ENCODE measurements around the gene SPOCK1.
"Not testable (repeated sequence)": the region's sequence is repeated elsewhere in the genome, so short reads cannot be mapped to it uniquely, and the experiment has no call there.

Gene SPOCK1

DNA sequence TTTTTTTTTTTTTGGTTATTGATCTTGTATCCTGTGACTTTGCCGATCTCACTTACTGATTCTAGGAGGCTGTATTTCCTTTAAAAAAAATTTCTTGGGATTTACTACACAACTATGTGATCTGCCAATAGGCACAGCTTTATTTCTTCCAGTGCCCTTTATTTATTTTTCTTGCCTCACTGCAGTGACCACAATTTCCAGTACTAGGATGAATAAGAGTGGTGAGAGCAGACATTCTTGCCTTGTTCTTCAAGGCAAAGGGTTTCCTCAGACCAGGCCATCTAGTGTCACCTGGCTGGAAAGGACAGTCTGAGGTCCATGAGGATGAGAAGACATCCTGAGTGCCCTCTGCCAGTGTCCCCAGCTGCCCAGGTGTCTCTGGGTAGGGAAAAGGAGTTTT is 265.4 kb downstream of the SPOCK1 start:
- no peak overlapping the region for H2AFZ ChIP-seq (ENCODE audit: low read depth, low read length)
- no peak overlapping the region for H3K9ac ChIP-seq (ENCODE audit: low read depth, low read length)
- no peaks in the 10 kb centered on the region for H3K4me1 ChIP-seq (ENCODE audit: insufficient read depth, low read length)
- no peak for TF ChIP-seq EZH2 (IDR thresholded peaks at IDR 0.05; ENCODE audit: borderline replicate concordance, low read depth, low read length, severe bottlenecking)
- TF ChIP-seq, protein P1, sequence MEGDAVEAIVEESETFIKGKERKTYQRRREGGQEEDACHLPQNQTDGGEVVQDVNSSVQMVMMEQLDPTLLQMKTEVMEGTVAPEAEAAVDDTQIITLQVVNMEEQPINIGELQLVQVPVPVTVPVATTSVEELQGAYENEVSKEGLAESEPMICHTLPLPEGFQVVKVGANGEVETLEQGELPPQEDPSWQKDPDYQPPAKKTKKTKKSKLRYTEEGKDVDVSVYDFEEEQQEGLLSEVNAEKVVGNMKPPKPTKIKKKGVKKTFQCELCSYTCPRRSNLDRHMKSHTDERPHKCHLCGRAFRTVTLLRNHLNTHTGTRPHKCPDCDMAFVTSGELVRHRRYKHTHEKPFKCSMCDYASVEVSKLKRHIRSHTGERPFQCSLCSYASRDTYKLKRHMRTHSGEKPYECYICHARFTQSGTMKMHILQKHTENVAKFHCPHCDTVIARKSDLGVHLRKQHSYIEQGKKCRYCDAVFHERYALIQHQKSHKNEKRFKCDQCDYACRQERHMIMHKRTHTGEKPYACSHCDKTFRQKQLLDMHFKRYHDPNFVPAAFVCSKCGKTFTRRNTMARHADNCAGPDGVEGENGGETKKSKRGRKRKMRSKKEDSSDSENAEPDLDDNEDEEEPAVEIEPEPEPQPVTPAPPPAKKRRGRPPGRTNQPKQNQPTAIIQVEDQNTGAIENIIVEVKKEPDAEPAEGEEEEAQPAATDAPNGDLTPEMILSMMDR (IDR thresholded peaks at IDR 0.05; ENCODE audit: borderline replicate concordance, extremely low read depth, low read length, poor library complexity, severe bottlenecking), result no peak
- no peaks in the 10 kb centered on the region for H4K20me1 ChIP-seq (ENCODE audit: insufficient read depth, low read length)
- peaks cover 5% of the 10 kb centered on the region for H3K27me3 ChIP-seq (ENCODE audit: insufficient read depth, low read length, poor library complexity)
- no peaks in the 10 kb centered on the region for H3K79me2 ChIP-seq (ENCODE audit: insufficient read depth, low read length)
- H3K27ac ChIP-seq (ENCODE audit: low read length), result no peak overlapping the region
- no peaks in the 10 kb centered on the region for H3K36me3 ChIP-seq (ENCODE audit: insufficient read depth, low read length)
- DNase-seq (no peak), ATAC-seq (ENCODE audit: insufficient read depth, low read depth) (no peak)
- H3K4me3 ChIP-seq (ENCODE audit: low read depth in 1 of 2, low read length in 2 of 2), result no peak overlapping the region
- no peak overlapping the region for H3K4me2 ChIP-seq (ENCODE audit: insufficient read depth, low read length)
- no peaks in the 10 kb centered on the region for H3K9me3 ChIP-seq (ENCODE audit: insufficient read depth, low read length, severe bottlenecking)

DNA sequence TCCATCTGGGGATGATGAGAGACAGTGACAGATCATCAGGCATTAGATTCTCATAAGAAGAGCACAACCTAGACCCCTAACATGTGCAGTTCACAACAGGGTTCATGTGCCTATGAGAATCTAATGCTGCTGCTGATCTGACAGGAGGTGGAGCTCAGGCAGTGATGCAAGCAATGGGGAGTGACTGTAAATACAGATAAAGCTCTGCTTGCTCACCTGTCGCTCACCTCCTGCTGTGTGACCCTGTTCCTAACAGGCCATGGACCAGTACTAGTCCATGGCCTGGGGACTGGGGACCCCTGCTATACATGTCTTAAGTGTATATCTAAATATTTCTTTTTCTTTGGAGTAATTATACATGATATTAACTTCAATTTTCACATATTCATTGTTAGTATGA is 265.8 kb downstream of the SPOCK1 start:
- H2AFZ ChIP-seq (ENCODE audit: low read depth, low read length); H3K27me3 ChIP-seq (ENCODE audit: insufficient read depth, low read length, poor library complexity); H3K4me3 ChIP-seq (ENCODE audit: low read depth in 1 of 2, low read length in 2 of 2); H3K4me1 ChIP-seq (ENCODE audit: insufficient read depth, low read length); ATAC-seq (ENCODE audit: insufficient read depth, low read depth); H3K9ac ChIP-seq (ENCODE audit: low read depth, low read length); DNase-seq; H3K36me3 ChIP-seq (ENCODE audit: insufficient read depth, low read length); H3K79me2 ChIP-seq (ENCODE audit: insufficient read depth, low read length); H4K20me1 ChIP-seq (ENCODE audit: insufficient read depth, low read length); H3K9me3 ChIP-seq (ENCODE audit: insufficient read depth, low read length, severe bottlenecking); H3K4me2 ChIP-seq (ENCODE audit: insufficient read depth, low read length); H3K27ac ChIP-seq (ENCODE audit: low read length): not testable (repeated sequence)

DNA sequence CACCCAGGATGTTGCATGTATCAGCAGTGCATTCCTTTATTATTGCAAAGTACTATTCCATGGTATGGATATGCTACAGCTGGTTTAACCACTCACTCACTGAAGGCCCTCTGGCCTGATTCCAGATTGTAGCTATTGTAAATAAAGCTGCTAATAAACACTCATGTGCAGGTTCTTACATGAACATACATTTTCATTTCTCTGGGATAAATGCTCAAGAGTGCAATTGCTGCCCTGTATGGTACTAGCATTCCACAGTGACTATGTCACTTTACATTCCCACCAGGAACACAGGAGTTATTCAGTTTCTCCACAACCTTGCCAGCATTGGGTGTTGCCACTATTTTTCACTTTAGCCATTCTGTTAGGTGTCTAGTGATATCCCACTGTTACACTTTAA is 267.6 kb downstream of the SPOCK1 start:
- H3K27me3 ChIP-seq (ENCODE audit: insufficient read depth, low read length, poor library complexity), result no peaks in the 10 kb centered on the region
- ATAC-seq (ENCODE audit: insufficient read depth, low read depth), result no peak
- H3K9ac ChIP-seq (ENCODE audit: low read depth, low read length), result no peak overlapping the region
- no peaks in the 10 kb centered on the region for H3K4me1 ChIP-seq (ENCODE audit: insufficient read depth, low read length)
- no peaks in the 10 kb centered on the region for H4K20me1 ChIP-seq (ENCODE audit: insufficient read depth, low read length)
- DNase-seq, result no peak
- no peak overlapping the region for H2AFZ ChIP-seq (ENCODE audit: low read depth, low read length)
- H3K79me2 ChIP-seq (ENCODE audit: insufficient read depth, low read length), result no peaks in the 10 kb centered on the region
- TF ChIP-seq EZH2 (IDR thresholded peaks at IDR 0.05; ENCODE audit: borderline replicate concordance, low read depth, low read length, severe bottlenecking), result no peak
- TF ChIP-seq, protein P1 (IDR thresholded peaks at IDR 0.05; ENCODE audit: borderline replicate concordance, extremely low read depth, low read length, poor library complexity, severe bottlenecking), result no peak
- H3K4me2 ChIP-seq (ENCODE audit: insufficient read depth, low read length), result no peak overlapping the region
- H3K4me3 ChIP-seq (ENCODE audit: low read depth in 1 of 2, low read length in 2 of 2), result no peak overlapping the region
- H3K9me3 ChIP-seq (ENCODE audit: insufficient read depth, low read length, severe bottlenecking), result no peaks in the 10 kb centered on the region
- no peaks in the 10 kb centered on the region for H3K36me3 ChIP-seq (ENCODE audit: insufficient read depth, low read length)
- no peak overlapping the region for H3K27ac ChIP-seq (ENCODE audit: low read length)

DNA sequence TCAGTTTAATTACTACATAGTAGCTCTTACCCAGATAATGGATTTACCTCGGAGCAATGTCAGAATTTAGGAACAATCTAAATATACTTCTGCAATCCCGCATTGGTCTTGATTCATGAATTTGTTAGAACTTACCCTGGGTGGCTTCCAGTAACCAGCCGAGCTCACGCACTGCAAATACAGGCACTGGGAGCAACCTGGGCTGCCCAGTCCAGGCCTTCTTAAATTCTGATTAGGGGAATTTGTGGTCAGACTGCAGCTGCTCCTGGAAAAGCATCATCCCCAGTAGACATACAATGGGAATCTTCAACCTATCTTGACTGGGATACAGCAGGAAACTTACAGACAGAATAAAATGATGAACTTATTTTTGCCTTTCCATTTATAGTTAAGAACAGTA is 270.3 kb downstream of the SPOCK1 start:
- H3K27ac ChIP-seq (ENCODE audit: low read length), result no peak overlapping the region
- no peaks in the 10 kb centered on the region for H3K4me1 ChIP-seq (ENCODE audit: insufficient read depth, low read length)
- no peak overlapping the region for H3K4me2 ChIP-seq (ENCODE audit: insufficient read depth, low read length)
- TF ChIP-seq, protein P1 (IDR thresholded peaks at IDR 0.05; ENCODE audit: borderline replicate concordance, extremely low read depth, low read length, poor library complexity, severe bottlenecking), result no peak
- TF ChIP-seq EZH2 (IDR thresholded peaks at IDR 0.05; ENCODE audit: borderline replicate concordance, low read depth, low read length, severe bottlenecking), result no peak
- no peaks in the 10 kb centered on the region for H3K79me2 ChIP-seq (ENCODE audit: insufficient read depth, low read length)
- H3K27me3 ChIP-seq (ENCODE audit: insufficient read depth, low read length, poor library complexity), result peaks cover 3% of the 10 kb centered on the region
- H3K9ac ChIP-seq (ENCODE audit: low read depth, low read length), result no peak overlapping the region
- H3K4me3 ChIP-seq (ENCODE audit: low read depth in 1 of 2, low read length in 2 of 2), result no peak overlapping the region
- no peak overlapping the region for H2AFZ ChIP-seq (ENCODE audit: low read depth, low read length)
- H3K9me3 ChIP-seq (ENCODE audit: insufficient read depth, low read length, severe bottlenecking), result no peaks in the 10 kb centered on the region
- H4K20me1 ChIP-seq (ENCODE audit: insufficient read depth, low read length), result no peaks in the 10 kb centered on the region
- DNase-seq (no peak), ATAC-seq (ENCODE audit: insufficient read depth, low read depth) (no peak)
- H3K36me3 ChIP-seq (ENCODE audit: insufficient read depth, low read length), result no peaks in the 10 kb centered on the region
